Measurements from ENCODE around the gene VENTX.
"Not testable (repeated sequence)": the region's sequence is repeated elsewhere in the genome, so short reads cannot be mapped to it uniquely, and the experiment has no call there.

Gene VENTX

DNA sequence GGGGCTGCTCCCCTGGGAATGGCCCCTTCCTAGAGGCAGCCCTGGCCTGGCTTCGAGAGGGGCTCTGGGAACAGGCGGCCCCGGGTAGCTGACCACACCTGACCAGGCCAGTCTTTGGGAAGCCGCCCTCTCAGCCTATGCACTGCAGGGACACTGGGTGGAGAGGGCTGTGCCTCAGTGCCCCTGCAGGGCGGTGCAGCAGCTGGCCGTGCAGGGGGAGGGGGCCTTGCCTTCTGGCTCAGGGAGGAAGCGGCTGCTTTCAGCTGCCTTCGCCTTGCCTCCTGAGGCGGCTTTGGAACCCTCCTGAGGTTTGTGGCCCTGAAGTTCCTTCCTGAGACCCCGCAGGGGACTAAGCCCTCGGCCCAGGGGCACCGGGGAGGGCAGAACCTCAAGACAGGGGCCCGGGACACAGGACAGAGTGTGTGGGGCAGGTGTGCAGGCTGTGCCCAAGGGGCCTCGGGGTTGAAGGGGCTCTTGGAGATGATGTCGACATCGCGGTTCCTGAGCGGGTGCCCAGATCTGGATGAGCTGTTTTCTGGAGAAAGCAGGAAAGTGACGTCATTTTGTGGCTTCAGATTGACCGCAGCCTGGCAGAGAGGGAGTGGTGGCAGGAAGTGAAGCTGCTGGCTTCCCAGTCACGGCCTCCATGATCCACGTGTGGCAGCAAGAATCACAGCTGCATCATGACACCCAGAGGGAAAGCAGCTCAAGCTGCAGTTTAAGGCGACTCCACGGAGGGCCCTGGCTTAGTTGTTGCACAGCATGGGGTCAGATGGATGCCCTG lies 21.4 kb downstream of the VENTX start:
- DNase-seq, result no peak

DNA sequence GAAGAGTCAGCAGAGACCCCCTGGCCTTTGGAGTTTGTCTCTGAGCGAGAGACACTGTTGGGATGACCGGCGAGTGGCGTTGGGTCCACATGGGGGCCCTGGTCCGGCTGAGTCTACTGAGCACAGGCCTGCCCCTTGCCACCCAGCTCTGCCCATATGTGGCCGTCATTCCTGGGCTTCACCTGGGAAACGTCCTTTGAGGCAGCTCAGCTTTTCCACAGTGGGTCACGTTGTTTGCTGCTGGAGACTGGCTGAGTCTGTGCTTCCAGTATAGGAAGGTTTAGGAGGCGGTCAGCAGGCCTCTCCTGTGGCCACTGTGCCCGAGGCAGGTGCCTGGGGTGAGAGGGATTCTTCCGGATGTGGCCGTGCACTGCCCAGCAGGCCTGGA lies 21.9 kb downstream of the VENTX start:
- no peak for DNase-seq

DNA sequence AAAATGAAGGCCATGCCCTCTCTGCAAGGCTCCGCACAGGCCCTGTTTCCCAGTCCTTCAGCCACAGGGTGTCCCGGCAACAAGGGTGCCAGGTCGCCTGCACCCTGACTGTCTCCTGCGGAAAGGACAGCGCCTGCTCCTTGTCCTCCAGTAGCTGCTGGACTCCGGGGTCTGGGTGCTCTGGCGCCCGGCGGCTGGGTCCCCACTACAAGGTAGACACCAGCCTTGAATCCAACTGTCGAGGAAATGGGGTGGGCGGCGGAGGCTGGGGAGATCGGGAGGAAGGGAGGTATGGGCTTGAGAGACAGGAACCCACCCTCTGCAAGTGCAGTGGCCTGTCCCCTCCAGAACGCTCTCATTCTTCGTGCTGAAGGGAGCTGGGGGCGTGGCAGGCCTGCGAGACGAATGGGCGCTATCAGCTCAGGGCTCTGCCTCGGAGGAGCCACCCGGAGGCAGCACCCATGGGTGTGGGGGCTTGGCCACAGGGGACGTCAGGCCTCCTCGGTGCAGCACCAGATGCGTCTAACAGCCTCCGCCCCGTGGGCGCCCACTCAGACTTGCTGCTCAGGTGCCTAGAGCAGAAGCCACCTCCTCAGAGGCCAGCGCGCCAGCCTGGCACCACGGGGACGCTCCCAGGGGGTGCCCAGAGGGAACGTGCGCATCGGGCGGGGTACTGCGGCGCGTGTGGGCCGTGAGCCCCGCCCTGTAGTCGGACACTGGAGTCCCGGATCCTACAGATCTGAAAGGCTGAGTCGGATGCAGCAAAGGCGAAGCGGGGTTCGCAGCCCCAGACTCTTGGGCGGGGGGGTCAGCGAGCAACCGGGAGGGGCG lies 23.5 kb downstream of the VENTX start:
- DNase-seq, result peak in 1 of 2 experiments; percentile 63

DNA sequence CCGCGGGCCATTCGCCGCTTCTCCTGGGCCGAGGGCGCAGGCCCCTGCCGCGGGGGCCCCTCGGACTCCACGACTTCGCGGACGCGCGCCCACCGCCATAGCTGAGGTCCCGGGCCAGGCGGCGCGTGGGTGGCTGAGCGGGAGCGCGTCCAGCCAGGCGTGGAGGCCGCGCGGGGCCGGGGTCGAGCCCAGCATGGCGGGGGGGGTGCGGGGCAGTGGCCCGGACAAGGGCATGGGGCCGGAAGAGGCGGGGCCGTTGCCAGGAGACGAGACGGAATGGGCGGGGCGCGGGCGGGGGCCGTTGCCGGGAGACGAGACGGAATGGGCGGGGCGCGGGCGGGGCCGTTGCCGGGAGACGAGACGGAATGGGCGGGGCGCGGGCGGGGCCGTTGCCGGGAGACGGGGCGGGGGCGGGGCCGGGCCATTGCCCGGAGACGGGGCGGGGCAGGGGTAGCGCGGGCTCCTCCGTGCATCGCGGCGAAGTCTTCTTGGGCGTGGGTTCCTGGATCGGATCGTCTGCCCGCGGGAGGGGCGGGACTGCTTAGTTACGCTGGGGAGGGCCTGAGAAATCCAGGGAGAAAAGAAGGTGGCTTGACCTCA lies 24.2 kb downstream of the VENTX start:
- DNase-seq, result peak in 1 of 2 experiments; percentile 73

DNA sequence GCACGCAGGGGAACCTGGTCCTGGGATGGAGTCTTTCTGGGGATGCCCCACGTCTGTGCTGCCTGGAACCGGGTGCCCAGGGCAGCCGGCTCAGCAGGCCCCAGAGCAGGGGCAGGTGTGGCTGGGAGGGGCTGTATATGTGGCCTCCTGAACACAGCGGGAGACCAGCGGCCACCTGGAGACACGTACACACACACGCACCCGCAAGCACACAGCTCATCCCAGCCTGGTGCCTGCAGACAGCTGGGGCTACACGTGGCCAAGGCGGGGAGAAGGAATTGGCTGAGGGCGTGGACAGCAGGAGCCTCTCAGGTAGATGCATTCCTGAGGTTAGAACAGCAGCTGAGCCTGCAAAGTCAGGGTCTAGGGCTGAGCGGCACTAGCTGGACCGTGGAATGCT lies 25.0 kb downstream of the VENTX start:
- DNase-seq, result peak; percentile 10 to 49

DNA sequence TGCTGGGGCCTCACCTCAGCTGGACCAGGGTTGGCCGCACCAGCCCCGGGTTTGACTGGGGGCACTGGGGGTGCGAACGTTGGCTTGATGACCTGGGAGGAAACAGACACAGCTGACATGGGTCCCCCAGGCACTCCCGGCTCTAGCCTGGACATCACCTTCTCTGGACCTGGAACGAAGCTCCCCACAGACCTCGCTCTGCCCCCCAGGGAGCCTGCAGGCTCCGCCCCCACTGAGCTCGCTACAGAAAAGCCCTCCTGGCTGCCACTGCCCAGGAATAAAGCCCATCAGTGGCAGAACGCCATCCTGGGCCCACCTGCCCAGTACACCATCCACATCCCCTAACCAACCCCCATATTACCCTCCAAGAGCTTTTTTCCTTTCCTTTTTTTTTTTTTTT lies 26.0 kb downstream of the VENTX start:
- DNase-seq, result no peak

DNA sequence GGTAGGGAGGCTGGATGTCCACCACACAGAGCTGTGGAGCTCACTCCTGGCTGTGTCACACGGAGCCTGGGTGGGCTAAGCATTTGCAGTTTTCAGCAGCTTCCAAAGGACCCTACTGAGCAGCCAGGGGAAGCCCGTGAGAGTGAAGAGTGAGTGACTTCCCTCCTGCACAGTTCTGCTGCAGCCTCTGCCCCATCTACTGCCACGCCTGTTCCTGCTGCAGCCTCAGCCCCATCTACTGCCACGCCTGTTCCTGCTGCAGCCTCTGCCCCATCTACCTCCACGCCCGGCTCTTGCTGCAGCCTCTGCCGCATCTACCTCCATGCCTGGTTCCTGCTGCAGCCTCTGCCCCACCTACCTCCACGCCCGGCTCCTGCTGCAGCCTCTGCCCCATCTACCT lies 26.8 kb downstream of the VENTX start:
- no peak for DNase-seq

DNA sequence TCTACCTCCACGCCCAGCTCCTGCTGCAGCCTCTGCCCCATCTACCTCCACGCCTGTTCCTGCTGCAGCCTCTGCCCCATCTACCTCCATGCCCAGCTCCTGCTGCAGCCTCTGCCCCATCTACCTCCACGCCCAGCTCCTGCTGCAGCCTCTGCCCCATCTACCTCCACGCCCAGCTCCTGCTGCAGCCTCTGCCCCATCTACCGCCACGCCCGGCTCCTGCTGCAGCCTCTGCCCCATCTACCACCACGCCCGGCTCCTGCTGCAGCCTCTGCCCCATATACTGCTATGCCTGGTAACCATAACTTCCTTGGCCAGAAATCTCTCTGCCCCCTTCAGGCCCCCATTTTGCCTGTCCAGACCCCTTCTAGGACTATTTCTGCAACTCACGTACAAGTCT lies 27.4 kb downstream of the VENTX start:
- DNase-seq, result not testable (repeated sequence)

DNA sequence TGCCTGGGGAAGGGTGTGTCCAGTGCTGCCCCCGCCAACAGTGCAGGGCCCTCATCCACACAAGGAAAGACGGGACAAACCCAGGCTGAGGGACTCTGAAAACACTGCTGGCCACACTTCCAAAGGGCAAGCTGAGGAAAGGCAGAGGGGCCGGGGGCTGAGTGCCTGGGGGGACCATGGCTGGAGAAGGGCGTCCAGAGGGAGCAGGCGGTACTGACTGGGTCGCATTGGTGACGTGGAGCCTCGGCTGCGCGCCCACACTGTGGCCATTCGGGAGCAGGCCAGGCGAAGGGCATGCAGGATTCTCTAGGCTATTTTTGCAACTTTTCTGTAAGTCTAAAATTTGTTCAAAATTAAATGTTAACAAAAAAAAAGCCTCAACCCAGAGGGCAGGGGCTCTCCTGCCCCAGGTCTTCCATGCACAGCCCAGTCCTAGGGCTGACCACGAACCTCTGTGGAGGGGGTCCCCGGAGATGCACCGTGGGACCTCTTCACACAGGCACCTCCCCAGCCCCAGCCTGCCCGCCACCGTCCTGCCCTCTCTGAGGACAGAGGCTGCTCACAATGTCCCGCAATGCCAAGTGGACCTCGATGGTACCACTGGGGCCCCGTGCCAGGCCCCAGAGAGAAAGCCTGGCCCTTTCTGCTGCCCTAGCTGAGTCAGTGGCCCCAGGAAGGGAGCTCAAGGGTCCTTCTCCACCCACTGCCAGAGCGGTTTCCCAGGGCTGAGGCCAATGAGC lies 28.6 kb downstream of the VENTX start:
- DNase-seq, result no peak

DNA sequence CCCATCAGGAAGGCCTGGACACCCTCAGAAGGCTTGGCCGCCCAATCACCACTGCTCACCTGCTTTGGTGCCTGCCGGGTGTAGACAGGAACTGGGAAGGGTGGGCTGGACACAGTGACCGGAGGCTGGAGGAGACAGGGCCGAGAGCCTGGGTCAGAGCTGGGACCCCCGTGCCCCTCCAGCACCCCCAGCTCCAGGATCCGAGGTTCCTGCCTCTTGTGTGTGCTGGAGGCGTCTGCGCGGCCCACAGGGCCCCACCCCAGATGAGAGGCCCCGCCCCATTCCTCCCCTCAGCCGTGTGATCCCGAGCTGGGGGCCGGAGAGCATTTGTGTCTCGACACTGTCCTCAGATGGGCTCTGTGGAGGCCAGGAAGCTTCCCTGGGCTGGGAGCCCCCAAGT lies 29.6 kb downstream of the VENTX start:
- no peak for DNase-seq

DNA sequence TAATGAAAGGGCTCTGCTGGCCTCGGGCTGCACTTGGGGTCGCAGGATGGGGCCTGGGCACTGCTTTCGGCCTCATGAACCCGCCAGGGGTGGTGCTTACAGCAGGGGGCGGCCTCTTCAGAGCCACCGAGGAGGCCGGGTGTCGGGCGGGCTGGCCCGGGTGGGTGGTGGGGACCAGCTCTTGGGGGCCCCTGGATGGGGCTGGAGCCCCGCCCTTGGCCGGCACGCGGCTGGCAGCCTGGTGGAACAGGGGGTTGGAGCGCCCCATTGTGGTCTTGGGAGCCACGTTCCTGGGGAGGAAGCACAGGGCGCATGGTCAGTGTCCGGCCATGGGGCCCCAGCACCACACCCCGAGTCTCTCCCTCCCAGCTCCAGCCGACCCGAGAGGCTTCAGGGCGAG lies 30.2 kb downstream of the VENTX start:
- DNase-seq, result no peak

DNA sequence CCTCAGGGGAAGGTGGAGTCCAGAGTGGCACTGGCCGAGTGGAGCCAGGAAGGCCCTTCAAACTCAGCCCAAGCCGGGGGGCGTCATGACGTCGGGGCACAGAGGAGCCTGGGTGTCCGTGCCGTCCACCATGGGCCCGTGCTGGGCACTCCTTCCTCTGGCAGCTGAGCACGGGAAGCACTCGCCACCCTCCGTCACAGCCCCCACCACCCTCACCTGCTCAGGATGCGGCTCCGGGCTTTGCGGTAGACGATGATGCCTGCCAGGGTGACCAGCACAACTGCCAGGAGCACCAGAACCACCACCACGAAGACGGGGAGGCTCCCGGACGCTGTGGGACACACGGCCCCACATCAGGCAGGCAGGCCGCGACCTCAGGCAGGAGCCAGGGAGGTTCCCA lies 30.9 kb downstream of the VENTX start:
- no peak for DNase-seq

DNA sequence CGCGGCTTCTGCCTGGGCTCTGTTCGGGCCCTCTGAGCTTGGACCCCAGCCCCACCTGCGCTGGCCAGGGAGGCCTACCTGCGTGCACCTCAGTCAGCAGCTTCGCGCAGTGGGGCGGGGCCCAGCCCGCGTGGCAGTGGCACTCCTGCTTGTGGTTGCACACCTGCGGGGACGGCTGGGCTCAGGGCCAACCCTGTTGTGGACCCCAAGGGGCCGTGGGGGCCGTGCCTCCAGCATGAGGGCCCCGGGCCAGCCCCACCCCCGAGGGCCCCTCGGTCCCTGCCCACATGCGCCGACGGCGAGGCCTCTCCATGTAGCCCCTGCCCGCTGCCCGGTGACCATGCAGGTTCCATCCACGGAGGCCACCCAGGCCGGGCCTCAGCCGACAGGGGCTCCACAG lies 31.7 kb downstream of the VENTX start:
- DNase-seq, result no peak

DNA sequence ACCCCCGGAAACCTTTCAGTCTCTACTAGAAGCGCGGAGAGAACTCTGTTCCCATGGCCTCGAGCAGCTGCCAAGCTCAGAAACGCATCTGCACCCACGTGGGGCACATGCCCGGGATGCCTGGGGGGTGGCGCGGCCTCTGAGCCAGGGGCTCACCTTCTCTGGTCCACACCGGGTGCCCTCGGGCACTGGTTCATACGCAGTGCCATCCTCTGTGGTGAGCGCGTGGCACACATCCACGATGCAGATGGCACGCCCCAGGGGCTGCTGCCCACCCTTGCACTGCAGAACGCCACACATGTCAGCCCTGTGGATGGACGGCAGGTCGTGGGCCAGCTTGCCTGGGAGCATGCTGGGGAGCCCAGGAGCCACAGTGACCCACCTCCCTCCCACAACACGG lies 32.5 kb downstream of the VENTX start:
- DNase-seq, result no peak

DNA sequence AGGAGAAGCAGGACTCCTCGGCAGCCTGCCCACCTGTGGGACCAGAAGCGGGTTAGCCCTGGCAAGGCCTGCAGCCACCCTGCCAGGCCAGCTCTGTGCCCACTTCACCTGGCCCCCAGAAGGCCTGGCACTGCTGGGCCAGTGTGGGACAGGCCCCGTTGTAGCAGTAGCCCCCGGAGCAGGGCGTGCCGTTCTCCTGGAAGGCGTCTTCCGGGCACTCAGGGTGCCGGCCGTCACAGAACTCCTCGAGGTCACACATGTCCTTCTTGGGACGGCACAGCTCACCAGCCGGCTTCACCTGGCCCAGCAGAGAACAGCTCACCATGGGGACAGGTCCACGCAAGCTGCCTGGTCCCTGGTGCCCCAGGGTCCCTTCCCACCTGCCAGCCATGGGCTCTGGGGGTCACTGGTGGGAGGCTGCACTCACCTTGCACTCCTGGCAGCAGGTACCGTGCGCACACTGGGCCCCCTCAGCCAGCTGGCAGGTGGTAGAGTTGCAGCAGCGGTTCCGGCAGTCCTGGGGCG lies 33.2 kb downstream of the VENTX start:
- DNase-seq, result no peak

DNA sequence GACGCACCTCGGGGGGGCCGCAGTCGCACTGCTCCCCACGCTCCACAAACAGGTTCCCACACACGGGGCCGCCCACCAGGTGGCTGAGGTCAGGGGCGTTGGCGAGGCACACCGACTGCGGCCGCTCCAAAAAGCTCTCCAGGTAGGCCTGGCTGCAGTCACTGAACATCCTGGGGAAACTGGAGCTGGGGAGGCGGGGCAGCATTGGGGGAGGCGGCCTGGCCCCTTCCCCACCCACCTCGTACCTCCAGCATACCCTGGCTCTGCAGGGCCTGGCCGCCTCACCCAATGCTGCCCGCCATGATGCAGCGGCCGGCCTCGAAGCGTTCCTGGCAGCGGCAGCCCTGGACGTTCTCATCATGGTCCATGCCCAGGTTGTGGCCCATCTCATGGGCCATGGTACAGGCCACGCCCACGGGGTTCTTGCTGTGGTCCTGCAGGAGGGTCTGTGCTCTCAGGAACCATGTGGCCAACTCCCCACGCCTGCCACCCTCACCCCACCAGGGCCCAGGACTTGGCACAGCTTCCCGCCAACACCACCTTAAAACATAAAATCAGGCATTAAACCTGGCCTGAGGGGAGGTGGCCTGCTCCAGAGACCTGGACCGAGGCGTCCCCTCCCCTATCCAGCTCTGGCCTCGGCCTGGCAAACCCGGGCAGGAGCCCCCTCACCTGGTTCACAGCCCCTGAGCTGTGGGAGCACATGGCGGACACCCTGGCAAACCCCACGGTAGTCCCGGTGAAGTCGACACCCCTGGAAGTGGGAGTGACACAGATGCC lies 34.1 kb downstream of the VENTX start:
- no peak for DNase-seq

DNA sequence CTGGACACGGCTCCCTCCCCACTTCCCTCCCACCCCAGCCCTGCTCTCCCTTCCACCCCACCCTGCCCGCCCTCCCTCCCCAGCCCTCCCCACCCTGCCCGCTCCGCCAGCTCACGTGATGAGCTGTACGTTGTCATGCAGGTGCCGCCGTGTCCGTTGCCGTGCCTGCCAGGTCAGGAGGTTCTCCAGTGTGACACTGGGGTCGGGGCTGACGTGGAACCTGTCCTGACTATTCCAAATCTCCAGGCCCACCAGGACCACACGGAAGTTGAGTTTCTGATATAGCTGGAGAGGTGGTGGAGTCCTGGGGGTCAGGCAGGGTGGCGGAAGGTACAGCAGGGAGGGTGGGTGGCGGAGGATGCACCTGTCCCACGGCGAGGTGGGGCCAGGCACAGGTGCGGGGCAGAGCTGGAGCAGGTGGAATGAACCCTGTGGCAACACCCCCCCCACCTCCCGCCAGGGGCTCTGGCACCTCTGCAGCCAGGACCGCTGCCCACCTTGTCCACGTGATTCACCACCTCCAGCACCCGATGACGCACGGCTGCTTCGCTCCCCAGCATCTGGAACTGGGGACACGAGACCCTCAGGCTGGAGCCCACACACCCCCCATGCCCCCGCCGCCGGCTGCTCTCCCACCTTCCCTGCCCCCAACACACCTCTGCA lies 34.8 kb downstream of the VENTX start:
- DNase-seq, result no peak

DNA sequence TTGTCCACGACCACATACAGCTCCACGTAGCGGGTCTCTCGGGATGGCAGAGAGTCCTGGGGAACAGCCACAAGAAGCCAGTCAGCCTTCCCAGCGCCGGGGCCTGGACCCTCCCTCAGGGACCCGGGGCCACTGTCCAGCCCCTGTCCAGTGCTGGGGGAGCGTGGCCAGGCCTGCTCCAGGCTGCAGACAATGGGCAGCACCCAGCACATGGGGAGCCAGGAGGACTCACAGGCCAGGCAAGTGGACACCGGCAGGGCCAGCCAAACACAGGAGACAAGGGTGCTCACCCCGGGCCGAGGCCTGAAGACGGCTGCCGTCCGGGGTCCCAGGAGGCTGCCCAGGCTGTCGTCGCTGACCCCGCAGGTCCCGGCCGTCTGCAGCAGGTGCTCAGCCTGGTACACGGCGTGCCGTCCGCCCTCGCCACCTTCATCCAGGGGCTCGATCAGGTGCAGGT lies 35.3 kb downstream of the VENTX start:
- DNase-seq, result no peak

DNA sequence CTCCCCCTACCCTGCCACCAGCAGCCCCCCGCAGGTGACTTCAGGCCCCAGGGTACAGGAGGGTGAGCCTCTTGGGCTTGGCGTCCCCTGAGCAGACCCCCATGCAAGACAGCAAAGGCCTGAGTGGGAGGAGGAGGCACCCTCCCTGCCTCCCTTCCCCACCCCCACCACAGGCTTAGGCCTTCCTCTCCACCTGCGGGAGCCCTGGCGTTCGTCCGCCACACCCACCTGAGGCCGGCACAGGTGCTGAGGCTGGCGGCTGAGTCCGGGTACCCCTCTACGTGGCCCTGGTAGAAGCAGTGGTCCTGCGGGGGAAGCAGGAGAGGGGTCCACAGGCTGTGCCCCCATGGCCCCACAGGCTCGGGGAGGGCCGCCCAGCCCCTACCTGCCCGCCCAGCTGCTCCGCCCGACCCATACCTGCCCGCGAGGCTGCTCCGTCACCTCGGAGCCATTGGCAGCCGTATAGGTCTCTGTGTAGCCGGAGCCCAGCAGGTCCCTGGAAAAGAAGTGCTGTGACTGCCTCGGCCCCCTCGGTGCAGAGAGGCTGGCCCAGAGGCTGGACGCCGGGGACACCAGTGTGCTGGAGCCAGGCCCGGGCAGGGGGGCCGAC lies 36.0 kb downstream of the VENTX start:
- DNase-seq, result peak in 1 of 2 experiments; percentile 26

DNA sequence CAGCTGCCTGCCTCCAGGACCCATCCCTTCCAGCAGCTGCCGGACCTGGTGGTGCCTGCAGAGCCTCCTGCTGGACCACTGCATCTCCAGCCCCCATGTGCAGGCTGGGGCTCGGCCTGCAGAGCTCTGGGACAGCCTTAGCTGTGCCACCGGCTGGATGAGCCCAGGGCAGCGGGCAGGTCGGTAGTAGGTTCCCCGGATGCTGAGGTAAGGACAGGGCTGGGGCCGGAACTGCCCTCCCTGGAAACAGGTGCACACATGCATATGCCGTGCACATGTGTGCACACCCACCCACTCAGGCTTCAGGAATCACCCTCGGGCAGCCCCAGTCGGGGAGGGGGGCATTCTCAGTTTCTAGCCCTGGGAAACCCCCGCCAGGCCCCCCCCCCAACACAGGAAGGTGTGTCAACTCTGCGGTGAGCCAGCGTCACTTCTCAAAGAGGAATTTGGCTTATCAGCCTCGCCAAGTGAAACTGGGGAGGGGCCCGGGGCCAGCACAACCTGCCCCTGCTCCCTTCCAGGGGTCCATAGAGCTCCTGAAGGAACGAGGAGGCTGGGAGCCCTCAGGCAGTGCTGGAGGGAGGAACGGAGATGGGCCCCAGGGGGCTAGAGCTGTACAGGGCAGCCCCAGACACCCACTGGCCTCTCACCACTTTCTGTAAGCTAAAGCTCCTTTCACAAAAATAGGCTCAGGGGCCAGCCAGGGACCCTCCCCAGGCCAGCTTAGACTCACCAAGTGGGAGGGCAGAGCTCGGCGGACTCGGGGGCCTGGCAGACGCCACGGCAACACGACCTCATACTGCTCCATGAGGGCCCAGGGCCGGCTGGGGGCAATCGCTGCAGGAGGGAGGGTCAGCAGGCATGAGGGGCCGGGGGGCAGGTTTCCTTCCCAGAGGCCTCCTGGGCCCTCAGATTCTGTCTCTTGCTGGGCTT lies 37.4 kb downstream of the VENTX start:
- no peak for DNase-seq

Data from NCI-H526 (cell line).